ENCODE results near the gene PRX. TPM values are rescaled to one million over a fixed set of nuclear protein-coding genes. Genes with fewer than 3 reads are reported as not detected.

Gene PRX
- total RNA-seq, 1 experiment from 2014 or later = 4.8 TPM

- no peak overlapping the region for H3K9ac ChIP-seq (ENCODE audit: low read length)
- ChIA-PET CTCF (interaction anchor here (1.4 kb wide), 1 partner anchor 62 kb away, joined by 3 read pairs; no protein-coding TSS in a partner anchor), POLR2A (no interaction called here), RAD21 (ENCODE audit: low non-redundant PET in 1 of 2, low total read pairs in 2 of 2, uncharacterized antibody in 2 of 2, unreplicated experiment in 2 of 2) (no interaction called here)
- H3K79me2 ChIP-seq (ENCODE audit: insufficient read depth, low read length) = peaks cover 22% of the 10 kb centered on the region; the same call in 1 of the 2 replicates
- H3K36me3 ChIP-seq (ENCODE audit: control insufficient read depth in 1 of 2, insufficient read depth in 2 of 2, low read length in 2 of 2) = peaks cover 3% of the 10 kb centered on the region in 2 experiments; a peak in 2 of 4 replicates
- no peak overlapping the region for H3K4me2 ChIP-seq (ENCODE audit: low read length)
- ATAC-seq (no peak), DNase-seq (ENCODE audit: low read depth, low spot score) (no peak)
- no peaks in the 10 kb centered on the region for H3K9me3 ChIP-seq (ENCODE audit: control insufficient read depth in 1 of 2, insufficient read depth in 1 of 2, low read depth in 1 of 2, low read length in 2 of 2)
- no peak overlapping the region for H2AFZ ChIP-seq (ENCODE audit: low read depth, low read length, poor library complexity, severe bottlenecking)
- intact Hi-C loops (cut with micrococcal nuclease) = no loop called here
- H4K20me1 ChIP-seq (ENCODE audit: insufficient read depth) = no peaks in the 10 kb centered on the region
- no peak overlapping the region for H3K4me3 ChIP-seq (replicated peaks in 1 of 2; ENCODE audit: low read depth in 1 of 2, low read length in 2 of 2)
- H3K4me1 ChIP-seq (ENCODE audit: control insufficient read depth in 1 of 2, insufficient read depth in 2 of 2, low read length in 2 of 2) = peaks cover 13 to 34% of the 10 kb centered on the region in 2 experiments
- no peaks in the 10 kb centered on the region for H3K9me2 ChIP-seq (ENCODE audit: insufficient read depth)
- no TSS peak for BruUV-seq (replicated peaks)
- no peaks in the 10 kb centered on the region for H3K27me3 ChIP-seq (ENCODE audit: insufficient read depth, low read length)
- no peak for TF ChIP-seq REST (IDR thresholded peaks at IDR 0.05; ENCODE audit: low read depth)
- TF ChIP-seq CBX3 (IDR thresholded peaks at IDR 0.05; ENCODE audit: low read depth) = no peak
- TF ChIP-seq EZH2phosphoT487 (IDR thresholded peaks at IDR 0.05; ENCODE audit: borderline replicate concordance) = no peak
- TF ChIP-seq CTCF (IDR thresholded peaks at IDR 0.05 in 2 of 3, conservative IDR thresholded peaks at IDR 0.05 in 1 of 3; ENCODE audit: borderline replicate concordance in 1 of 3, insufficient read depth in 1 of 3, low read depth in 2 of 3, low read length in 2 of 3) = no peak
- TF ChIP-seq SIN3A (IDR thresholded peaks at IDR 0.05; ENCODE audit: low read depth) = no peak
- no peak for TF ChIP-seq POLR2A (IDR thresholded peaks at IDR 0.05; ENCODE audit: borderline replicate concordance, extremely low read depth, insufficient read depth, insufficient read length)
- TF ChIP-seq ZNF274 (IDR thresholded peaks at IDR 0.05; ENCODE audit: low read depth, low read length) = no peak
- no peak for TF ChIP-seq MAX (IDR thresholded peaks at IDR 0.05)
- no peak for TF ChIP-seq JUND (IDR thresholded peaks at IDR 0.05)
- H3K27ac ChIP-seq (ENCODE audit: low read depth, low read length) = no peak overlapping the region
These were observed 48.6 kb upstream of the PRX start for GRCh38 chr19:40461669-40462221.
